Activated naive CD4-positive, alpha-beta T cell treated with Interleukin-2 at 50 U/mL for 16 hours (primary cell): Measurements from ENCODE around the gene DGKD.

ENCODE experiments used
- DNase-seq: peaks from one replicate; pipeline ENCODE4 v3.0.0-alpha.2; 2020

Gene DGKD

GRCh38 chr2:233480490-233481202, 126.4 kb downstream of the DGKD start:
- no peak for DNase-seq

- no peak for DNase-seq
Observed at GRCh38 chr2:233481368-233482142, 127.3 kb downstream of the DGKD start.

DNA sequence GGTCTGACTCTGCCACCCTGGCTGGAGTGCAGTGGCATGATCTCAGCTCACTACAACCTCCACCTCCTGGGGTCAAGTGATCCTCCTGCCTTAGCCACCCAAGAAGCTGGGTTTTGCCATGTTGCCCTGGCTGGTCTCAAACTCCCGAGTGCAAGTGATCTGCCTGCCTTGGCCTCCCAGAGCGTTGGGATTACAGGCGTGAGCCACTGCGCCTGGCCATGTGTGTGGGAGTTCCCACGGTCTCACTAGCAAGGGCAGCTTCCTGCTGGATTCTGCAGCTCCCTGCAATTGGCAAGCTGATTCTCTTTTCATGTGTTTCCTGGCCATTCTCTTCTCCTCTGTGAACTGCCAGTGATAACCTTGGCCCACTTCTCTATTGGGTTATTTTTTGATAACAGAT, 128.3 kb downstream of the DGKD start:
- DNase-seq, result no peak

DNA sequence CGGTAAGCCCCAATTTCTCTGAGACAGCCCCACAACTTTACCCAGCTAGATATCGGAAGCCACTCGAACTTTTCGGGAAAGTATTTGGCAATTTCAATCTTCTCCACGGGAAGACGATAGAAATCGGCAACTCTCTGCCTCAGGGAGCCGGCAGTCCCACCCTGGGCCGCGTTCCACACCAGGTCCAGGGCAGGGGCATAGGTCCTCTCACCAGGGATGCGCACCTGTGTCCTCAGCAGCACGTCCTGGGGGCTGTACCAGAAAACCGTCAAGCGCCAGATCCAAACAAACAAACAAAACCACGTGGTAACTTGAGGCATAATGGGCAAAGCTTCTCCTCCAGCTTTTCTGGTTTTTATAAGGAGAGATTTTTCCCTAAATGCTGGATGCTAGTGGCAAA, 131.4 kb downstream of the DGKD start:
- no peak for DNase-seq

DNA sequence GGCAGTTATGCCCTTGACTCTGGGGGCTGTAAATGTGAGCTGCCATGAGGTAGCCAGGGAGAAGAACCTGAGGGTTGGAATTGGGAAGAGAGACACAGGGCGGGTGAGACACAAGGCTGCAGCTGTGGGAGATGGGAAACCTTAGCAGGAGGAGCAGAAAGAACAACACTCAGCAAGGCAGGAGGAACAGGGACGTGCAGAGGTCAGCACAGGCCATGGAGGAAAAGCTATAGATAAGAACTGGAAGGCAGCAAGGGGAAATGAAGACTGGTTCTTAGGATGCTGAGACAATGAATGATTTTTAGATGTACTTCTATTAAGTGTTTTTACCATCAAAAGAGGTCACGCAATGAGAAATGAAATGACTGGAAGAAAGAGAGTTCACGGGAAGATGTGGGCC, 132.1 kb downstream of the DGKD start:
- DNase-seq, result no peak

DNA sequence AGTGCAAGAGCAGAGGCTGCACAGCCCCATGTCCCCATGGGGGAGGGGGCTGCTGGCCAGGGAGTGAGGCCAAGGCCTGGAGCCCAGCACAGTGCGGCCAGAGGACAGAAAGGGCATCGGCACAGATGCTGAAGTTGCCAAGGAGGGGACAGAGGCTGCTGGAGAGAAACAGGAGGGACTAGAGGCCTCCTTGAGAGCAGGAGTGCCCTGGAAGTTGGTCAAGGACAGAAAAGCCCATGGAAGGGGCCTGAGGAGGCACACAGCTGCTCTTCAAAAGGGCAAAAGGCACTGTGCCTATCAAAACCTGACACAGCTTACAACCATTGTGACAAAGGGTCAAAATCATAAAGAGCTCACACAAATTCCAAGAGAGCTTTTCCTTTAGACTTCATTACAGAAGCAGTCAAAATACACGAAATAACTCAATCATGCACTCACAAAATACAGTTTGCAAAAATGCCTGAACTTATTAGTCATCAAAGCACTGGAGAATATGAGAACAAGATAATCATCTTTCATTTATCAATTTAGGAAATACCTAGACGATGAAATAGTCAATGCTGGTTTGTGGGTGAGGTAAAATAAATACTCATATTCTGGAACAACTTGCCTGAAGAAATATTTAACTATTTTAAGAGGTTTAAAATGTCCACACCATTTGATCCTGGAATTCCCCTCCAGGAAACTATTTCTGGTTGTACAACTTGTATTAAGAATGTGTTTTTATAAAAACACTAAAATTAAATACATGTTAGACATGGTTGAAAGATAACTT, 132.7 kb downstream of the DGKD start:
- no peak for DNase-seq

GRCh38 chr2:233487748-233488345, 133.6 kb downstream of the DGKD start:
- no peak for DNase-seq

- no peak for DNase-seq
Observed at GRCh38 chr2:233489143-233489542, 134.8 kb downstream of the DGKD start.

GRCh38 chr2:233489666-233490065, 135.4 kb downstream of the DGKD start:
- no peak for DNase-seq

GRCh38 chr2:233490831-233491230, 136.5 kb downstream of the DGKD start:
- no peak for DNase-seq

- DNase-seq, result no peak
Observed at GRCh38 chr2:233491326-233491725, 137.0 kb downstream of the DGKD start.

GRCh38 chr2:233492078-233492477, 137.8 kb downstream of the DGKD start:
- DNase-seq, result no peak

GRCh38 chr2:233492751-233493150, 138.5 kb downstream of the DGKD start:
- DNase-seq, result no peak

DNA sequence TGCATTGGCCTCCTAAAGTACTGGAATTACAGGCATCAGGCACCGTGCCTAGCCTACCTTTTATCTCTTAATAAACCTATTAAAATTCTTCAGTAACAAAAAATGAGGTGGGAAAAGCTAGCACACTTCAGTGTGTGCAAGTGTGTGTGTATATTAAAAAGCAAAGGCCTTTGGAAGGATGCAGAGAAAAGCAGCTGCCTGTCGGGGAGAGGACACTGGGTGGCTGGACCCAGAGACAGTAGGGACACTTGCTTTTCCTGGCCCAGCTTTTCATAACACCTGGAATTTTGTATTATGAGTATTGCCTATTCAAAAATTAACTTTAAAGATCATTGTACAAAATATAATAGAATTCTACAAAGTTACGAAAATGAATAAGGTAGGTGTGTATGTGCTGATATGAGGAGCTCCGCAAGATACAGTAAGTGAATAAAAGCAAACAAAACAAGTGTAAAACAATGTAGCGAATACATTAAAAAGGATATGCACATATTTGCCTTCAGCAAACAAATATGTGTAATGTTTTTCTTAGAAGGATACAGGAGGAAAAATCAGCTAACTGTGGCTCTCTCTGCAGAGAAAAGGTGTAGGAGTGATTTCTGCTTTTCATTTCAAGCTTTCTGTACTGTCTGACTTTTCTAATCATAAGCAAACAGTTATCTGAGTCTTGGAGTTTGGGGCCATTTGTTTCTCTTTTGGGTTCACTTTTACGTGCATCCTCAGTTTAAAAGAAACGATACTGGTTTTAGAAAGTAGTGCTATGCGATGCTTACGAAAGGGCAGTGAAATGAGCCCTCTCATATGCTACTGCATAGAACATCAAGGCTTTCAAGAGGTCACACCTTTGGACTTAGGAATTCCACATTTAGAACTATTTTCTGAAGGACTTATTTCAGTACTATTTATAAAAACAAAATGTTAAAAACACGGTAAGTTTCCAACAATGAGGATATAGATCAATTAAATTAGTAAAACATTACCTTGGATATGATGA, 141.5 kb downstream of the DGKD start:
- DNase-seq, result no peak

DNA sequence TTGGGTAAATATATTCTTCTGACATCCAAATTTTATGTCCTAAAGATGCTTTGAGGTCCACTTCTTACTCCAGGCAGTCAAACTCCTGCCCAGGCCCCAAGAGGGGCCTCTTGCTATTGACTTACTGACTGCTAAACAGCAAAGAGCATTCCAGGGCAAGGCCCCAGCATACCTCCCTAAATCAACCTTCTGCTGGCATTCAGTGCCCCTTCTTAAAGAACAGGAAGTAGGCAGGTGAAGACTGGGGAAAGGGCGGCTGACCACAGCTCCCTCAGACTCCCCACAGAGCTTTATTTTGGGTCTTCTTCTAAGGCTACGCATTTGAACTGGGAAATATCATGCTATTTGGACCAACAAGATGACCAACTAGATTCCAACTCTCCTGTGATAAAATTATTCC, 143.4 kb downstream of the DGKD start:
- DNase-seq, result no peak

- DNase-seq, result no peak
Observed at GRCh38 chr2:233498126-233498525, 143.8 kb downstream of the DGKD start.

GRCh38 chr2:233499928-233500327, 145.6 kb downstream of the DGKD start:
- no peak for DNase-seq

DNA sequence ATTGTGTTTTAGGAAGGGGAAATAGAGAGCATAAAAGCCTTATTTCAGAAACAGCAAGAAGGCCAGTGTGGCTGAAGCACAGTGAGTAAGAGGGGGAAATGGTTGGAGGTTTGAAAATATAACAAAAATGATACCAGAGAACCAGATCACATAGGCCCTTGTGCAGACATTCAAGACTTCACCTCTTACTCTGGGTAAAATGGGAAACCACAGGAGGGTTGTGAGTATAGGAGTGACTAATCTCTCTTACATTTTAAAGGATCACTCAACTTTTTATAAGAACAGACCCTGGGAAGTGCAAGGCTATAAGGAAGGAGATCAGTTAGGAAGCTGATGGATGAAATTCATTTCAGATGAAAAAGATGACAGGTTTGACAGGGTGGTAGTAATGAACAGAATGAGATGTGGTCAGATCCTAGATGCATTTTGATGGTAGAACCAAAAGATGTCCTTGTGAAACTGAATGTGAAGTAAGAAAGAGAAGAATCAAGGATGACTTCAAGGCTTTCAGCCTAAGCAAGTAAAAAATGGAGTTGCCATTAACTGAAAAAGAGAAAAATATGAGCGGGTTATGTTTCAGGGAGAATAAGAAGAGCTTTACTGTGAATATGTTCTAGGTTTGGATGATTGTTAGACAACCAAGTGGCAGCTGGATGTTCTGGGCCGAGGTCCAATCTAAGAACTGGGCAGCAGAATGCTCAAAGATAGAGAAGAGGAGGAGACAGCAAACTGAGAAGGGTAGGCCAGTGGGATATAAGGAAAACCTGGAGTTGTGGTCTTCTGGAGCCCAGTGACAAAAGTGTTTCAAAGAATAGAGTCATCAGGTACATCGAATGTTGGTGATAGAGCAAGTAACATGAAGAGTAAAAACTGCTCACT, 147.1 kb downstream of the DGKD start:
- no peak for DNase-seq

DNA sequence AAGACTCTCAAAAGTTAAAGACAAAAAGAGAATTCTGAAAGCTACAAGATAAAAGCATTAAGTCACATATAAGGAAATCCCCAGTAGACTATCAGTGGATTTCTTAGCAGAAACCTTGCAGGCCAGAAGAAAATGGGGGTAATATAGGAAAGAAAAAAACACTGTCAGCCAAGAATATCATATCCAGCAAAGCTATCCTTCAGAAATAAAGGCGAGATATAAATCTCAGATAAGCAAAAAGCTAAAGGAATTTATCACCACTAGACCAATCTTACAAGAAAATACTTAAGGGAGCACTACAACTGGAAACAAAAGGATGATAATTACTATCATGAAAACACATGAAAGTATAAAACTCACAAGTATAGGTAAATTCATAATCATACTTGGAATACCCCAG, 149.2 kb downstream of the DGKD start:
- no peak for DNase-seq

- DNase-seq, result no peak
Observed at GRCh38 chr2:233503947-233504637, 149.8 kb downstream of the DGKD start.
